ENCODE data around the gene PAM16. TPM values are rescaled to one million over a fixed set of nuclear protein-coding genes. Genes with fewer than 3 reads are reported as not detected.
"Not testable (repeated sequence)": the region's sequence is repeated elsewhere in the genome, so short reads cannot be mapped to it uniquely, and the experiment has no call there.

Gene PAM16
- polyA plus RNA-seq, 1 donor: 20.4 TPM

DNA sequence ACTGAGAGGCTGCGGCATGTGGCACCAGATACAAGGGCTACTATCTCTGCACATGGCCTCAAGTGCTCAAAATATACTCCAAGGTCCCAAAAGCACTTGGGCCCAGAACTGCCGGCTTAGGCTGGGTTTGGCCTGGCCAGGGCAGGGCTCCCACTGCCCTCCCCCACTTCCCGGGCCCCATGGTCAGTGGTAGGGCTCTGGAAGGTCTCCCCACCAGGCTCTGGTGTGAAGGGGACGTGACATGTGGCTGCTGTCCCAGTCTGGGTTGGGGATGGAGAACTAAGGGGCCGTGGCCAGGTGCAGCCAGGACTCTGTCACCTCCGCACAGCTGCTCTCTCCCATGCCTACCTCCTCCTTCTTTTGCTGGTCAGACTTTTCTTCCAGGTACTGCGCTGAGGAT lies 5.7 kb upstream of the PAM16 start:
- DNase-seq: no peak

- no peak for DNase-seq
These were observed 3.6 kb upstream of the PAM16 start for GRCh38 chr16:4354512-4355409.

DNA sequence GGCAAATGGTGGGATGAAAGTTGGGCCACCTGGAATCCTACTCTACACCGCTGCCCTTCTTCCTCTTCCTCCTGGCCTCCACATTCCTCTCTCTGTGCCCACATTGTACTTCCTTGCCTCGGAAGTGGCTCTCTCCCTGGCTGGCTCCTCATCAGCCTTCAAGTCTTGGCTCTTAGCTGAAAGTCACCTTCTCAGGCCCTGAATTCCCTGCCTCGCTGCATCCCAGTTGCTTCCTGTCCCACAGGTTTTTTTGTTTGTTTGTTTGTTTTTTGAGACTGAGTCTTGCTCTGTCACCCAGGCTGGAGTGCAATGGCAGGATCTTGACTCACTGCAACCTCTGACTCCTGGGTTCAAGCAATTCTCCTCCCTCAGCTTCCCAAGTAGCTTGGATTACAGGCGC lies 2.6 kb upstream of the PAM16 start:
- no peak for DNase-seq

DNA sequence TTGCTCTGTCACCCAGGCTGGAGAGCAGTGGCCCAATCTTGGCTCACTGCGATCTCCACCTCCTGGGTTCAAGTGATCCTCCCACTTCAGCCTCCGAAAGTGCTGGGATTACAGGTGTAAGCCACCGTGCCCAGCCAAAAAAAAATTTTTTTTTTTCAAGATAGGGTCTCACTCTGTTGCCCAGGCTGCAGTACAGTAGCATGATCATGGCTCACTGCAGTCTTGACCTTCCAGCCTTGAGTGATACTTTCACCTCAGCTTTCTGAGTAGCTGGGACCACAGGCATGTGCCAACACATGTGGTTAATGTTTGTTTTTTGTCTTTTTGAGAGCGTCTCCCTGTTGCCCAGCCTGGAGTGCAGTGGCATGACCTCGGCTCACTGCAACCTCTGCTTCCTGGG lies 1.7 kb upstream of the PAM16 start:
- no peak for DNase-seq

- no peak for DNase-seq
These were observed 759 bp upstream of the PAM16 start for GRCh38 chr16:4351880-4352279.

DNA sequence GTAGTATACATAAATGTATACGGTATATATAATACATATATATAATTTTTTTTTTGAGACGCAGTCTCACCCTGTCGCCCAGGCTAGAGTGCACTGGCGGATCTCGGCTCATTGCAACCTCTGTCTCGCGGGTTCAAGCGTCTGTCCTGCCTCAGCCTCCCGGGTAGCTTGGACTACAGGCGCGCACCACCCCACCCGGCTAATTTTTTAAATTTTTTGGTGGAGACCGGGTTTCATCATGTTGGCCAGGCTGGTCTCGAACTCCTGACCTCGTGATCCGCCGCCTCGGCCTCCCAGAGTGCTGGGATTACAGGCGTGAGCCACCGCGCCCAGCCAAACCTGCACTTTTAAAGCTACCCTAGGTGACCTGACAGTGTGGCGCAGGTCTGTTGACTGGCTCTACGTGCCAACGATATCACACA lies 745 bp downstream of the PAM16 start:
- DNase-seq: no peak

GRCh38 chr16:4349332-4349731 lies 1.8 kb downstream of the PAM16 start:
- no peak for DNase-seq

DNA sequence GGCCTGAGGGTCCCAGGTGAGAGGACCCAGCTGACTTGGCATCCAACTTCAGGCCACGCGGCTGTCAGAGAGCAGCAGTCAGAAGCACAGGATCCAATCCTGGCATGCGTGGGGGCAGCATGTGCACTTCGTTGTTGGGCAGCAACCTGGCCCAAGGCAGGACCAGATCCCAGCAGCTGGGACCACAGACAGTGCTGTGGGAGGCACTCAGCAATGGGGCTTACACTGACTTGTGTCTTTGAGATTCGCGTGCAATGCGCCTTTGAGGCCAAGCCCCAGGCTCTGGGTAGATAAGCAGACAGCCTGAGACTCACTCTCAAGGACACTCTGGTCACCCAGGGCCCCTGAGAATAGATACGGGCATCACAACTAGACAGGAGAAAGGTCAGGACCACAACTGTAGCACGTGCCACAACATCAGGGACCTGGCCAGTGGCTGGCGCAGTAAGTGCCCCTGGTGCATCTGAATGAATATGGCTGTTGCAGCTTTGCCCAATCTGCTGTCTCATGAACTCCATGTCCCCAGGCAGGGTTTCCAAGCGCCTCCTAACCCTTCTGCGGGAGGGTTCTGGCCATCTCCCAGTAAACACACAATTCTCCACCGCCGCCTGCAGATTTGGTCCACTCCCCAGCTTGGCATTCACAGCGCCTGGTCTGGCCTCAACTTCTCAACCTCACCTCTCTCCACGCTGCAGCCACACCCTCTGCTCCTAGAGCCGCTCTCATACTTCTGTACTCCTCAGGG lies 3.2 kb downstream of the PAM16 start:
- DNase-seq: no peak

DNA sequence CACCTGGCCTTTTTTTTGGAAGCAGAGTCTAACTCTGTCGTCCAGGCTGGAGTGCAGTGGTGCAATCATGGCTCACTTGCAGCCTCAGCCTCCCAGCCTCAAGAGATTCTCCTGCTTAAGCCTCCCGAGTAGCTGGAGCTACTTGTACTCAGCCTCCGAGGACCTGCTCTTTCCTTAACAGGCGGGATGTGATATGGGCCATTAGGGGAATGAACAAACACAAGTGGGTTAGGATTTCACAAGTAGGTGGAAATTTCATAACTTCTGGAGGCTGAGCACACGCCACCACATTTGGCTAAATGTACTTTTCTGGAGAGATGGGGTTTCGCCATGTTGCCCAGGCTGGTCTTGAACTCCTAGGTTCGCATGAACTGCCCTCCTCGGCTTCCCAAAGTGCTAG lies 4.1 kb downstream of the PAM16 start:
- DNase-seq: no peak

DNA sequence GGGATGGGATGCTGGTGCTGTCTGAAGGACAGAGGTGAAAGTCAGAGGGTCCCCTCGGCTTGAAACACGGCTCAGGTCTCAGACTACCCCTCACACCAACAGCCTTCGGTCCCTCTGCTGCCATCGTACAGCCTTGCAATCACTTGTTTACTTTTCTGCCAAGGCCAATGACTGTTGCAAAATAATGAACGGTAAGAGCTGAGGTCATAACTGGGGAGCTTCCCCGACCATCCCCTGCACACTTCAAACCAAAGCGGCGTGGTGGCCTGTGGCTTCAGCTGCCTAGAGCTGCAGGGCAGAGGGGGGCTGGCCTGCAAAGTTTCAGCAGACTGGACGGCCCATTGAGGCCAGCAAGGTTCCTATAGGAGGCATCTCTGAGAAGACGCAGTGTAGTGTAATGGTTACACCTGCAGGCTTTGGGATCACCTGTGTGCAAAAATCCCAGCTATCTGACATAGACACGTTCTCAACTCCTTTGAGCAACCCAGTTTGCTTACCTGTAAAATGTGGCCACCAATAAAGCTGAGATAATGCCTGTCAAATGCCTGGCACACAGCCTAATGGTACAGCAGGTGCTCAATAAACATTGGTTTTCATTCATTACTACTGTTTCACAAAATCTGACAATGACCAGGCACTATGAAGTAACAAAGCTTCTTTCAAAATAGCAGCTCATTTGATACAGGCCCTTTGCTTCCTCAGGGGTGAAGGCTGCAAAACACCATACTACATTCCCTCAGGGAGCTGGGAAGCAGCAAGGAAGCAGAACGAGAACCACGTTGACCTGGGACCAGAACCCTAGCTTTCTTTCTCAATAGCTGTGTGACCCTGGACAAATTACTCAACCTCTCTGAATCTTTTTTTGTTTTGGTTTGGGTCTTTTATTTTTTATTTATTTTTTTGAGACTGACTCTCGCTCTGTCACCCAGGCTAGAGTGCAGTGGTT lies 5.0 kb downstream of the PAM16 start:
- DNase-seq: no peak

DNA sequence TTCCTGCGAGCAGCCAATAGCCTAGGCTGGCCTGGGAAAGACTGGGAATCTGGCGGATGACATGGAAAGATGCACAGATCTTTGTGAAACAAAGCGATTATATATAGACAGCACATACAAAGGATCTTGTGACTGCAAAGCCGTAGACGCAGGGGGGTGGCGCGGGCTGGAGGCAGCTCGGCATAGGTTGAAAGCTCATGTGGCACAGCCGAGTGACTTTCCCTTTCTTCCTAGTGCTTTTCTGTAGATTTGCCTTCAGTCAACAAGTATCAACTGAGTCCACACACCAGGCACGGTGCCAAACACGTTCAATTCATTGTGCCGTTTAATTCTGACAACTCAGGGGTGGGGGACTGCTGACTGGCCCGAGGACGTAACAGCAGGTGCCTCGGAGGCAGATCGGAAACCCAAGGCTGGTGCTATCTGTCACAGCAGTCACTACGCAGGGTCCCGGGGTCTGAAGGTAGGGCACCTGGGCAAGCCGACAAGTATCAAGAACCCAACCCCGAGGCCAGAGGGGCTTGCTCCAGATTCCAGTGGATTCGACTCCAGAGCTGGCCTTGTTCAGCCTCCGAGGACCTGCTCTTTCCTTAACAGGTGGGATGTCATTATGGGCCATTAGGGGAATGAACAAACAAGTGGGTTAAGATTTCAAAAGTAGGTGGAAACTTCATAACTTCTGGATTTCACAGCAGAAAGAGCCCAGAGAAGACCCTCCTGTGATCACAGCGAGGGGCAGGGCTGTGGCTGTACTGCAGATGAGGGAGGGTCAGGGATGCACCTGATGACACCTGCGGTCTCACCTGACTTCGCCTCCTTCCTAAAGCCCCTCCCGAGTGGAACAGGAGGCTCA lies 5.9 kb downstream of the PAM16 start:
- no peak for DNase-seq

GRCh38 chr16:4344300-4344982 lies 6.7 kb downstream of the PAM16 start:
- DNase-seq: not testable (repeated sequence)

GRCh38 chr16:4342866-4343744 lies 8.0 kb downstream of the PAM16 start:
- DNase-seq: no peak

GRCh38 chr16:4341250-4341649 lies 9.9 kb downstream of the PAM16 start:
- no peak for DNase-seq

DNA sequence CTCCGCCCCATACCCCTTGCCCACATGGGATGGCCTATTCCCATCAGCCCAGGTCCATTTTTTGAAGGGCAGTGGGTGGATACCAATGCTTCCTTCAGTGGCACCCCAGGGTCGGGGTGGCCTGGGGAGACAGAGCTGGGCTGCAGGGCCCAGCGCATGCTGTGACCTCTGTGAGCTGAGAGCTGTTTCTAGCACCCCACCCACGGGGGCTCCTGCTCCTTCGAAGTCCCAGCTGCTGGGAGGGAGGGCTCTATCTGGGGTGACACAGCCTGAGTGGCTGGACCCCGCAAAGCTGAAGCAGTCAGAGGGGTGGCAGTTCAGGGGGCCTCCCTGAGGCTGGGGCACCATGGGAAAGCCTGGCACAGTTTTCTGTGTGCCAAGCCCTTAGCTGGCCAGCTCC lies 10.7 kb downstream of the PAM16 start:
- DNase-seq: no peak

DNA sequence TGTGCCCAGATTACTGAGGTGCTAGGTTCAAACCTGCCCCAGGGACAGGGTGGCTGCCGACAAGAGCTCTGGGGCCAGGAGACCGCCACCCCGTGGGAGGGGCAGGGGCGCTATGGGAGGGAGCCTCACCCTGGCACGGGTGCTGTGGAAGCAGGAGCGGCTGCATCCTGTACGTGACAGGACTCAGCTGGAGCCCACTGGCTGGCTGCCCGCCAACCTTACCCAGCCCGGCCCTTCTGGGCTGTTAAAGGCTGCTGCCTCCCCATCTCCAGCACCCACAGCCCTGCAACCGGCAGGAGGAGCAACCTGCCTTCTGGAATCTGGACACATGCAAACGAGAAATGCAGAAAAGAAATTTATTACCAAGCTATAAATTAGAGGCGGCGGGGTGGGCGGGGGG lies 11.2 kb downstream of the PAM16 start:
- no peak for DNase-seq

DNA sequence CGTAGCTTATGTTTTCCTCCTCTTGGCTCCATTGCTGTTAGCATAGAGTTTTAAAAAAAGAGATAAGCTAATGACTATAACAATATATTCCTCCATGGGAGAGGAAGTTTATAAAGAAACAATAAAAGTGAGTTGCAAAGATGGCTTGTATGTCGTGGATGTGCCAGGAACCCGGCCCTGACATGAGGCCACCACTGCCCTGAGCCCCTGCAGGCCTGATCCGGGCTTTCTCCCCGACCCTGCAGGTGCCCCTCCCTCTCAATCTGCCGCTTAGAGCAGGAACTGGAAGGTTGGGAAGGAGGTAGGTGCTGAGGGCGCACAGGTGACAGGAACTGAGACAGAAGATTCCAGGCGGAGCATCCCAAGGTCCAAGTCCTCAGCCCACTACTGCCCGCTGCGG lies 11.7 kb downstream of the PAM16 start:
- no peak for DNase-seq

DNA sequence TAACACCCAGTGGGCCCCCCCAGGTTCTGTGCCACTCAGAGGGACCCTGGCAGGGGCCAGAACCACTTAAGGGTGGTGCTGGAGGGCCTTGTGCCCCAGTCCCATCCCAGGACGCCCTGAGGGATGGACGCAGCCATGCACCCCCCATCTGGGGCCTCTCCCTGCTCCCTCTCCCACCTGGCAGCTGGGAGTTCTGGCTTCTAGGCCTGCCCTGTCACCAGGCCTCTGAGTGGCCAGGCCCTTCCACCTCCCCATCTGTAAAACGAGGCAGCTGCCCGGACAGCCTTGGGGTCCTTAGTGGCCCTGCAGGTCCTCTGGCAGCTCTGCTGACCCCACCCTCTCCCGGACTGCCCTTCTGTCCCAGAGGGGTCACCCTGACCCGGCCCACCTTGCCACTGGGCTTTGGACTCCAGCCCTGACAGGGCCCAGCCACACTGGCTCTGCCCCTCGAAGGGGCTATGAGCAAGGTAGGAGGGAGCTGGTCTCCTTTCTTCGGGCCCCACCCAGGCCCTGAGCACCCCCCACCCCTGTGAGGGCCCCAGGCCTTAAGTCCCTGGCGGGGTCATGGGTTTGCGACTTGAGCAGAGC lies 12.3 kb downstream of the PAM16 start:
- no peak for DNase-seq

- DNase-seq: no peak
These were observed 13.0 kb downstream of the PAM16 start for GRCh38 chr16:4338125-4338582.

Data from left kidney (tissue), 2 donors.